K562 (cell line): ENCODE measurements around the gene SPHK2. TPM values are rescaled to one million over a fixed set of nuclear protein-coding genes. Genes with fewer than 3 reads are reported as not detected.

Experiments
- ARNT ChIP-seq, 2 experiments: fragments of 450-650 bp; IDR thresholded peaks; 2 replicates each; pipeline ENCODE4 v1.6.1; 2016; ENCODE audit warnings: mild to moderate bottlenecking in 1 of 2
- BCOR ChIP-seq: fragments of 450-650 bp; IDR thresholded peaks from 2 replicates; pipeline ENCODE4 v1.6.1; 2016
- EHMT2 ChIP-seq: fragments of 450-650 bp; IDR thresholded peaks from 2 replicates; pipeline ENCODE4 v1.6.1; 2018; ENCODE audit warnings: antibody characterized with exemption
- ELF4 ChIP-seq: fragments of 450-650 bp; formaldehyde crosslinking; IDR thresholded peaks from 2 replicates; pipeline ENCODE4 v1.4.0; 2022; ENCODE audit warnings: missing genetic modification characterization
- GABPA ChIP-seq: fragments of 200-800 bp; sonication (Bioruptor generic); conservative IDR thresholded peaks from 2 replicates; pipeline ENCODE4 v1.6.1; 2016; ENCODE audit warnings: low read depth, missing genetic modification characterization, missing compliant biosample characterization
- GTF2A2 ChIP-seq: IDR thresholded peaks from 2 replicates; pipeline ENCODE4 v1.6.1; 2016; ENCODE audit warnings: mild to moderate bottlenecking, missing genetic modification characterization, missing compliant biosample characterization
- HMG20B ChIP-seq: fragments of 250-450 bp; sonication (Bioruptor Pico); IDR thresholded peaks from 2 replicates; pipeline ENCODE4 v1.5.0; 2021; ENCODE audit warnings: mild to moderate bottlenecking
- IRF2 ChIP-seq: sonication (generic); formaldehyde crosslinking; IDR thresholded peaks from 2 replicates; pipeline ENCODE4 v1.8.1; 2022; ENCODE audit warnings: mild to moderate bottlenecking, missing genetic modification reagents
- KDM4B ChIP-seq, 2 experiments: fragments of 450-650 bp in 1 of 2; sonication (generic) in 1 of 2; IDR thresholded peaks; 2 replicates each; pipeline ENCODE4 v1.6.1; 2016 to 2017; ENCODE audit warnings: borderline replicate concordance in 2 of 2, antibody characterized with exemption in 1 of 2, low read depth in 1 of 2, mild to moderate bottlenecking in 1 of 2
- MTA2 ChIP-seq: fragments of 450-650 bp; IDR thresholded peaks from 2 replicates; pipeline ENCODE4 v1.6.1; 2016; ENCODE audit warnings: low read depth
- NCOA1 ChIP-seq: fragments of 450-650 bp; IDR thresholded peaks from 2 replicates; pipeline ENCODE4 v1.6.1; 2016; ENCODE audit warnings: low read depth
- NONO ChIP-seq, 2 experiments: fragments of 200-400 bp in 1 of 2; fragments of 450-650 bp in 1 of 2; formaldehyde crosslinking in 1 of 2; IDR thresholded peaks; 2 replicates each; pipeline ENCODE4 v1.6.1; 2017; ENCODE audit warnings: low read depth in 2 of 2, mild to moderate bottlenecking in 2 of 2, moderate library complexity in 2 of 2, low read length in 1 of 2
- NR4A1 ChIP-seq, 2 experiments: fragments of 250-450 bp in 1 of 2; fragments of 450-650 bp in 1 of 2; sonication (Bioruptor Pico) in 1 of 2; IDR thresholded peaks; 2 replicates each; pipeline versions ENCODE4 v1.4.0 to v1.6.1; 2016 to 2020; ENCODE audit warnings: mild to moderate bottlenecking in 2 of 2, missing compliant biosample characterization in 1 of 2, missing genetic modification characterization in 1 of 2, moderate library complexity in 1 of 2
- NRF1 ChIP-seq, 2 experiments: fragments of 450-650 bp; IDR thresholded peaks in 1 of 2; conservative IDR thresholded peaks in 1 of 2; 2 replicates each; pipeline ENCODE4 v1.6.1; 2014; ENCODE audit warnings: mild to moderate bottlenecking in 2 of 2
- OTX1 ChIP-seq: fragments of 450-650 bp; formaldehyde crosslinking; IDR thresholded peaks from 2 replicates; pipeline ENCODE4 v1.4.0; 2022; ENCODE audit warnings: mild to moderate bottlenecking
- PCBP1 ChIP-seq: fragments of 200-400 bp; formaldehyde crosslinking; IDR thresholded peaks from 2 replicates; pipeline ENCODE4 v1.6.1; 2018; ENCODE audit warnings: mild to moderate bottlenecking, low read depth, low read length; ENCODE audit not compliant: poor library complexity, severe bottlenecking
- PHB2 ChIP-seq: fragments of 450-650 bp; IDR thresholded peaks from 2 replicates; pipeline ENCODE4 v1.6.1; 2017; ENCODE audit warnings: low read depth
- PHF8 ChIP-seq: fragments of 200-600 bp; sonication (generic); IDR thresholded peaks from 2 replicates; pipeline ENCODE4 v1.6.1; 2012; ENCODE audit warnings: mixed run types, mild to moderate bottlenecking, inconsistent platforms, low read length, moderate library complexity, borderline replicate concordance
- PRPF4 ChIP-seq: fragments of 200-400 bp; formaldehyde crosslinking; IDR thresholded peaks from one replicate; pipeline ENCODE4 v1.6.1; 2017; ENCODE audit warnings: low read length, low read depth, mild to moderate bottlenecking; ENCODE audit not compliant: insufficient read depth, poor library complexity, severe bottlenecking
- SFPQ ChIP-seq: fragments of 200-400 bp; formaldehyde crosslinking; IDR thresholded peaks from 2 replicates; pipeline ENCODE4 v1.6.1; 2017; ENCODE audit warnings: mild to moderate bottlenecking, low read depth, low read length, moderate library complexity
- SMARCC2 ChIP-seq: fragments of 450-650 bp; IDR thresholded peaks from 2 replicates; pipeline ENCODE4 v1.6.1; 2017; ENCODE audit warnings: antibody characterized with exemption, moderate library complexity, mild to moderate bottlenecking, low read depth
- SPI1 ChIP-seq: IDR thresholded peaks from 2 replicates; pipeline ENCODE4 v1.6.1; 2011; ENCODE audit warnings: low read depth, low read length, control low read depth, borderline replicate concordance
- TAF7 ChIP-seq: fragments of 450-650 bp; IDR thresholded peaks from 2 replicates; pipeline ENCODE4 v1.6.1; 2016; ENCODE audit warnings: missing genetic modification characterization, missing compliant biosample characterization
- ZBTB7A ChIP-seq: IDR thresholded peaks from 2 replicates; pipeline ENCODE4 v1.6.1; 2011; ENCODE audit warnings: low read depth, mild to moderate bottlenecking, low read length, moderate library complexity, borderline replicate concordance; ENCODE audit not compliant: control insufficient read depth
- ZFPM2 ChIP-seq: fragments of 250-450 bp; sonication (Bioruptor Pico); IDR thresholded peaks from 2 replicates; pipeline ENCODE4 v1.5.1; 2022; ENCODE audit warnings: mild to moderate bottlenecking
- ZNF354B ChIP-seq: fragments of 250-450 bp; sonication (Bioruptor Pico); IDR thresholded peaks from 2 replicates; pipeline ENCODE4 v1.4.0; 2020
- ZNF551 ChIP-seq: fragments of 250-450 bp; sonication (Bioruptor Pico); IDR thresholded peaks from 2 replicates; pipeline ENCODE4 v1.5.0; 2021; ENCODE audit warnings: mild to moderate bottlenecking, moderate library complexity
- ZNF780A ChIP-seq: fragments of 250-450 bp; sonication (Bioruptor Pico); IDR thresholded peaks from 2 replicates; pipeline ENCODE4 v1.5.0; 2021; ENCODE audit warnings: mild to moderate bottlenecking
- polyA plus RNA-seq, 8 experiments: library from polyadenylated mRNA; depleted of rRNA in 4 of 8; stranded (reverse) in 5 of 8; unstranded in 3 of 8; fragments of >200 nt; fragmentation: Nextera tagmentation in 2 of 8; fragmentation: Illumina TruSeq in 1 of 8; extraction: Ambion mirVana in 2 of 8; extraction: Trizol in 1 of 8; gene quantifications; 2 replicates each; pipeline versions ENCODE4 v1.2.1 to v1.2.3, GENCODE V29; 2011 to 2014; ENCODE audit warnings: inconsistent platforms in 1 of 8, missing spikeins in 1 of 8
- total RNA-seq, 7 experiments: library from RNA; depleted of rRNA in 6 of 7; stranded (reverse); fragments of >200 nt in 6 of 7; fragmentation: Illumina TruSeq in 2 of 7; extraction: Trizol in 2 of 7; gene quantifications; 2 replicates each; pipeline versions ENCODE4 v1.2.1 to v1.2.3, GENCODE V29; 2011 to 2021; ENCODE audit warnings: low replicate concordance in 1 of 7
- TF ChIP-seq, protein P1 (sequence below): sonication (generic); formaldehyde crosslinking; IDR thresholded peaks from 2 replicates; pipeline ENCODE4 v1.9.0; 2022; ENCODE audit warnings: mild to moderate bottlenecking, missing genetic modification reagents

SPHK2 gene
- total and polyA plus RNA-seq, 9 of the 15 experiments (the other 6 are each of a cell fraction or from before 2014, with no cell fraction given), result 0.10 to 15.2 (median 2.9) TPM

DNA sequence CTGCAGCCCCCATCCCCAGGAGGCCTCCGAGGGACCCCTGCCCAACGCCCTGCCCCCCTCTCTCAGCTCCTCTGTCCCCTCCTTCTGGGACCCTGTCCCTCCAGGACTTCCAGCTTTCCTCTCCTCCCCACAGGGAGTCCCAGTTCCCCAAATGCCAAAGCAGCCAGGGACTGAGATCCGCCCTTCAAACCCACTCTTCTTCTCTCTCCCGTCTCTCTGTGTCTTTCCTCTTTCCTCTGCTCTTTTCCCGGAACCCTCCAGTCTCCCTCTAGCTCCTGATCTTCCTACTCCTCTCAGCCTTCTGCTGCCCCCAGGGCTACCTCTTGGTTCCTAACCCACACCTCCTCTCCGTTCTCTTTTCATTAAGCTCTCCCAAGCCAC lies 26.3 kb downstream of the SPHK2 start (continued):
- TF ChIP-seq BCOR (0 out of 2 replicates have a peak, but pooled peaks have one; percentile 36), MTA2 (no peak), ZNF551 (CRISPR knock-in tag) (no peak), OTX1 (CRISPR knock-in tag) (peak; percentile 71; the same call in 1 of the 2 replicates), KDM4B (IDR thresholded peaks at IDR 0.05; ENCODE audit: borderline replicate concordance in 2 of 2, low read depth in 1 of 2) (no peak), HMG20B (CRISPR knock-in tag) (no peak), SFPQ (no peak), PRPF4 (no peak), NRF1 (conservative IDR thresholded peaks at IDR 0.05 in 1 of 2, IDR thresholded peaks at IDR 0.05 in 1 of 2) (no peak), IRF2 (CRISPR knock-in tag) (no peak), PHB2 (peak; percentile 64; the same call in 1 of the 2 replicates), ZBTB7A (0 out of 2 replicates have a peak, but pooled peaks have one; percentile 83), ZFPM2 (CRISPR knock-in tag) (no peak), ZNF354B (no peak), NONO (IDR thresholded peaks at IDR 0.05; ENCODE audit: low read depth in 2 of 2, low read length in 1 of 2) (no peak), PHF8 (peak; percentile 10; the same call in 1 of the 2 replicates), NR4A1 (CRISPR knock-in tag; IDR thresholded peaks at IDR 0.05) (no peak), NR4A1 (tag; IDR thresholded peaks at IDR 0.05) (no peak), GTF2A2 (tag) (no peak), SMARCC2 (no peak), PCBP1 (no peak), ZNF780A (no peak), GABPA (tag) (no peak), ELF4 (CRISPR knock-in tag) (0 out of 2 replicates have a peak, but pooled peaks have one; percentile 62), EHMT2 (no peak), ARNT (IDR thresholded peaks at IDR 0.05) (peak in 1 of 2 experiments; percentile 67; a peak in 1 of 4 replicates), NCOA1 (no peak), SPI1 (peak; percentile 50; the same call in 1 of the 2 replicates), TAF7 (peak; percentile 54; the same call in 1 of the 2 replicates)
- TF ChIP-seq, protein P1, sequence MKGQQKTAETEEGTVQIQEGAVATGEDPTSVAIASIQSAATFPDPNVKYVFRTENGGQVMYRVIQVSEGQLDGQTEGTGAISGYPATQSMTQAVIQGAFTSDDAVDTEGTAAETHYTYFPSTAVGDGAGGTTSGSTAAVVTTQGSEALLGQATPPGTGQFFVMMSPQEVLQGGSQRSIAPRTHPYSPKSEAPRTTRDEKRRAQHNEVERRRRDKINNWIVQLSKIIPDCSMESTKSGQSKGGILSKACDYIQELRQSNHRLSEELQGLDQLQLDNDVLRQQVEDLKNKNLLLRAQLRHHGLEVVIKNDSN, result no peak
